Measurements from ENCODE around the gene MMP2. TPM values are rescaled to one million over a fixed set of nuclear protein-coding genes. Genes with fewer than 3 reads are reported as not detected.

The MMP2 gene
- total RNA-seq, 1 experiment from 2014 or later: 61.3 TPM

GRCh38 chr16:55496509-55497145, 17.6 kb downstream of the MMP2 start:
- DNase-seq (ENCODE audit: low spot score): no peak
- no peak overlapping the region for H3K27ac Mint-ChIP-seq
- no peak for ATAC-seq

GRCh38 chr16:55497558-55497957, 18.6 kb downstream of the MMP2 start:
- H3K27ac Mint-ChIP-seq: no peak overlapping the region
- POLR2A ChIA-PET: no interaction called here
- CTCF ChIA-PET: interaction anchor here (0.7 kb wide), 1 partner anchor 32 kb away, joined by 3 read pairs; no protein-coding TSS in a partner anchor

More at GRCh38 chr16:55496509-55497145, 17.6 kb downstream of the MMP2 start:
- no peak for TF ChIP-seq ZNF423 (CRISPR knock-in tag; IDR thresholded peaks at IDR 0.05)
- ChIA-PET CTCF (interaction anchor here (1.0 kb wide), 1 partner anchor 32 kb away, joined by 3 read pairs; no protein-coding TSS in a partner anchor), POLR2A (no interaction called here)
- no peaks in the 10 kb centered on the region for H3K9me3 Mint-ChIP-seq
- no peak overlapping the region for H3K4me3 Mint-ChIP-seq
- no peaks in the 10 kb centered on the region for H3K27me3 Mint-ChIP-seq (ENCODE audit: low read depth)
- peaks cover 15% of the 10 kb centered on the region for H3K4me1 Mint-ChIP-seq
- H3K36me3 Mint-ChIP-seq: peaks cover 6% of the 10 kb centered on the region

More at GRCh38 chr16:55497558-55497957, 18.6 kb downstream of the MMP2 start:
- no peak overlapping the region for H3K4me3 Mint-ChIP-seq
- no peak for ATAC-seq
- no peak for TF ChIP-seq NR1H2 (CRISPR knock-in tag; IDR thresholded peaks at IDR 0.05)
- TF ChIP-seq GABPB1 (CRISPR knock-in tag; IDR thresholded peaks at IDR 0.05): no peak
- no peak for TF ChIP-seq FOXP1 (CRISPR knock-in tag; IDR thresholded peaks at IDR 0.05; ENCODE audit: borderline replicate concordance)
- TF ChIP-seq, protein P1, sequence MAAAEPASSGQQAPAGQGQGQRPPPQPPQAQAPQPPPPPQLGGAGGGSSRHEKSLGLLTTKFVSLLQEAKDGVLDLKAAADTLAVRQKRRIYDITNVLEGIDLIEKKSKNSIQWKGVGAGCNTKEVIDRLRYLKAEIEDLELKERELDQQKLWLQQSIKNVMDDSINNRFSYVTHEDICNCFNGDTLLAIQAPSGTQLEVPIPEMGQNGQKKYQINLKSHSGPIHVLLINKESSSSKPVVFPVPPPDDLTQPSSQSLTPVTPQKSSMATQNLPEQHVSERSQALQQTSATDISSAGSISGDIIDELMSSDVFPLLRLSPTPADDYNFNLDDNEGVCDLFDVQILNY (CRISPR knock-in tag; IDR thresholded peaks at IDR 0.05): no peak
- no peak for TF ChIP-seq ZMAT4 (CRISPR knock-in tag; IDR thresholded peaks at IDR 0.05)
- TF ChIP-seq ATF6 (CRISPR knock-in tag; IDR thresholded peaks at IDR 0.05): no peak
- TF ChIP-seq, protein P2, sequence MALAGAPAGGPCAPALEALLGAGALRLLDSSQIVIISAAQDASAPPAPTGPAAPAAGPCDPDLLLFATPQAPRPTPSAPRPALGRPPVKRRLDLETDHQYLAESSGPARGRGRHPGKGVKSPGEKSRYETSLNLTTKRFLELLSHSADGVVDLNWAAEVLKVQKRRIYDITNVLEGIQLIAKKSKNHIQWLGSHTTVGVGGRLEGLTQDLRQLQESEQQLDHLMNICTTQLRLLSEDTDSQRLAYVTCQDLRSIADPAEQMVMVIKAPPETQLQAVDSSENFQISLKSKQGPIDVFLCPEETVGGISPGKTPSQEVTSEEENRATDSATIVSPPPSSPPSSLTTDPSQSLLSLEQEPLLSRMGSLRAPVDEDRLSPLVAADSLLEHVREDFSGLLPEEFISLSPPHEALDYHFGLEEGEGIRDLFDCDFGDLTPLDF (CRISPR knock-in tag; IDR thresholded peaks at IDR 0.05): no peak
- TF ChIP-seq ZNF423 (CRISPR knock-in tag; IDR thresholded peaks at IDR 0.05): no peak
- no peak for TF ChIP-seq PREB (CRISPR knock-in tag; IDR thresholded peaks at IDR 0.05; ENCODE audit: borderline replicate concordance)
- TF ChIP-seq, protein P3, sequence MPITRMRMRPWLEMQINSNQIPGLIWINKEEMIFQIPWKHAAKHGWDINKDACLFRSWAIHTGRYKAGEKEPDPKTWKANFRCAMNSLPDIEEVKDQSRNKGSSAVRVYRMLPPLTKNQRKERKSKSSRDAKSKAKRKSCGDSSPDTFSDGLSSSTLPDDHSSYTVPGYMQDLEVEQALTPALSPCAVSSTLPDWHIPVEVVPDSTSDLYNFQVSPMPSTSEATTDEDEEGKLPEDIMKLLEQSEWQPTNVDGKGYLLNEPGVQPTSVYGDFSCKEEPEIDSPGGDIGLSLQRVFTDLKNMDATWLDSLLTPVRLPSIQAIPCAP (CRISPR knock-in tag; IDR thresholded peaks at IDR 0.05): no peak
- no peak for TF ChIP-seq ZNF317 (CRISPR knock-in tag; IDR thresholded peaks at IDR 0.05; ENCODE audit: borderline replicate concordance, low read depth)
- no peak for TF ChIP-seq EMX1 (CRISPR knock-in tag; IDR thresholded peaks at IDR 0.05)
- no peak for TF ChIP-seq ZNF232 (CRISPR knock-in tag; IDR thresholded peaks at IDR 0.05)
- TF ChIP-seq OVOL2 (CRISPR knock-in tag; IDR thresholded peaks at IDR 0.05; ENCODE audit: borderline replicate concordance): no peak
- TF ChIP-seq ELF4 (CRISPR knock-in tag; IDR thresholded peaks at IDR 0.05; ENCODE audit: low read depth): no peak
- peaks cover 17% of the 10 kb centered on the region for H3K4me1 Mint-ChIP-seq
- peaks cover 4% of the 10 kb centered on the region; the same call in 1 of the 2 replicates for H3K36me3 Mint-ChIP-seq
- H3K9me3 Mint-ChIP-seq: no peaks in the 10 kb centered on the region
- H3K27me3 Mint-ChIP-seq (ENCODE audit: low read depth): no peaks in the 10 kb centered on the region
- no peak for DNase-seq (ENCODE audit: low spot score)

Data from WTC11 (cell line).